Endothelial cell of umbilical vein (primary cell): Measurements from ENCODE around the gene ARPC1A. TPM values are rescaled to one million over a fixed set of nuclear protein-coding genes. Genes with fewer than 3 reads are reported as not detected.

Experiments used
- BruUV-seq: library from RNA; stranded (reverse); fragments of 400-500 nt; replicated peaks from 2 replicates; lab custom pipeline; 2021; lab: Mats Ljungman, UMichigan
- CTCF ChIA-PET: fragments of 300-600, 350-600 bp; sonication (Branson Sonifier 250); formaldehyde crosslinking; loops from one replicate; lab custom pipeline; 2021; ENCODE audit warnings: antibody characterized with exemption, inconsistent platforms; lab: Charles Lee
- POLR2A ChIA-PET: fragments of 300-600, 350-600 bp; sonication (Branson Sonifier 250); formaldehyde crosslinking; loops from one replicate; lab custom pipeline; 2021; ENCODE audit warnings: antibody characterized with exemption, inconsistent platforms; lab: Charles Lee
- DNase-seq: peaks from one replicate; pipeline ENCODE4 v3.0.0-alpha.2; 2011; ENCODE audit warnings: low read depth, low spot score
- FAIRE-seq: peaks from 2 replicates; lab custom pipeline; 2011; peaks lifted over from hg19 to GRCh38; lab: Jason Lieb, UNC
- H2AFZ ChIP-seq: 2 replicates; pipeline ENCODE4 v1.6.0; 2012; ENCODE audit warnings: low read depth, low read length, control low read depth, inconsistent platforms
- H3K27ac ChIP-seq: 2 replicates; pipeline ENCODE4 v1.5.1; 2011; ENCODE audit warnings: low read depth, mild to moderate bottlenecking, control low read depth, low read length, moderate library complexity; ENCODE audit not compliant: insufficient read depth
- H3K27me3 ChIP-seq, 2 experiments: 2 replicates each; pipeline versions ENCODE4 v1.6.0 to v1.6.1; 2011; ENCODE audit warnings: low read length in 2 of 2, mixed read lengths in 1 of 2; ENCODE audit not compliant: control insufficient read depth in 2 of 2, insufficient read depth in 2 of 2
- H3K36me3 ChIP-seq, 2 experiments: 2 replicates in 1 of 2; 3 replicates in 1 of 2; pipeline ENCODE4 v1.5.1; 2011; ENCODE audit warnings: low read length in 2 of 2, mild to moderate bottlenecking in 1 of 2, moderate library complexity in 1 of 2; ENCODE audit not compliant: control insufficient read depth in 2 of 2, insufficient read depth in 2 of 2; ENCODE audit errors: extremely low read depth in 1 of 2
- H3K4me1 ChIP-seq: 3 replicates; pipeline ENCODE4 v1.5.1; 2011; ENCODE audit warnings: mild to moderate bottlenecking, low read length; ENCODE audit not compliant: control insufficient read depth, insufficient read depth; ENCODE audit errors: extremely low read depth
- H3K4me2 ChIP-seq: 2 replicates; pipeline ENCODE4 v1.6.1; 2011; ENCODE audit warnings: low read length, control low read depth, mixed read lengths; ENCODE audit not compliant: insufficient read depth
- H3K4me3 ChIP-seq, 3 experiments: fragments of 200-600 bp in 1 of 3; sonication (generic), shearing (Covaris generic) in 1 of 3; replicated peaks in 1 of 3; 2 replicates each; pipeline ENCODE4 v1.5.1; 2011 to 2016; ENCODE audit warnings: control low read depth in 3 of 3, low read length in 3 of 3, mild to moderate bottlenecking in 2 of 3, inconsistent platforms in 1 of 3, low read depth in 1 of 3, moderate library complexity in 1 of 3; ENCODE audit not compliant: insufficient read depth in 1 of 3
- H3K79me2 ChIP-seq: 2 replicates; pipeline ENCODE4 v1.6.0; 2012; ENCODE audit warnings: low read length, inconsistent platforms; ENCODE audit not compliant: control insufficient read depth, insufficient read depth
- H3K9ac ChIP-seq: replicated peaks from 2 replicates; pipeline ENCODE3; 2011; ENCODE audit warnings: low read length, control low read depth; ENCODE audit not compliant: insufficient read depth; ENCODE audit errors: extremely low read depth
- H3K9me1 ChIP-seq: replicated peaks from 3 replicates; pipeline ENCODE4 v1.6.0; 2011; ENCODE audit warnings: mild to moderate bottlenecking, low read length; ENCODE audit not compliant: control insufficient read depth, insufficient read depth; ENCODE audit errors: extremely low read depth
- H3K9me3 ChIP-seq: replicated peaks from 2 replicates; pipeline ENCODE4 v1.5.1; 2012; ENCODE audit warnings: low read length, inconsistent platforms; ENCODE audit not compliant: control insufficient read depth, insufficient read depth
- H4K20me1 ChIP-seq: replicated peaks from 2 replicates; pipeline ENCODE3; 2011; ENCODE audit warnings: mild to moderate bottlenecking, low read length; ENCODE audit not compliant: control insufficient read depth, insufficient read depth; ENCODE audit errors: extremely low read depth
- EZH2 ChIP-seq: IDR thresholded peaks from 2 replicates; pipeline ENCODE4 v1.6.1; 2012; ENCODE audit warnings: borderline replicate concordance, low read depth, mild to moderate bottlenecking, moderate library complexity, low read length, inconsistent platforms; ENCODE audit not compliant: severe bottlenecking
- FOS ChIP-seq: IDR thresholded peaks from 2 replicates; pipeline ENCODE4 v1.6.1; 2011; ENCODE audit warnings: mild to moderate bottlenecking, low read length, moderate library complexity, borderline replicate concordance; ENCODE audit not compliant: insufficient read depth
- GATA2 ChIP-seq: IDR thresholded peaks from 2 replicates; pipeline ENCODE4 v1.7.0; 2011; ENCODE audit warnings: low read depth, mild to moderate bottlenecking, moderate library complexity, mixed read lengths, low read length; ENCODE audit not compliant: insufficient read length, insufficient read depth
- JUN ChIP-seq: IDR thresholded peaks from 2 replicates; pipeline ENCODE4 v1.6.1; 2011; ENCODE audit warnings: borderline replicate concordance, low read depth; ENCODE audit not compliant: insufficient read length, insufficient read depth
- MYC ChIP-seq: IDR thresholded peaks from one replicate; pipeline ENCODE4 v1.6.1; 2011; ENCODE audit warnings: mild to moderate bottlenecking, low read depth, low read length
- POLR2A ChIP-seq: IDR thresholded peaks from 2 replicates; pipeline ENCODE4 v1.6.1; 2012; ENCODE audit warnings: low read depth, mild to moderate bottlenecking, control low read depth, low read length
- POLR2AphosphoS5 ChIP-seq: IDR thresholded peaks from 2 replicates; pipeline ENCODE4 v1.6.1; 2012; ENCODE audit warnings: low read depth, mild to moderate bottlenecking, control low read depth, low read length, moderate library complexity; ENCODE audit not compliant: insufficient read depth
- dilution Hi-C: fragments of 300-500 bp; cut with MboI; formaldehyde crosslinking; loops from one replicate; pipeline ENCODE4 v1.15.0; 2019; ENCODE audit warnings: low sequenced_read_pairs; ENCODE audit not compliant: extremely low pct_ligation_motif_present
- intact Hi-C: fragments of 100-400 bp; cut with micrococcal nuclease; formaldehyde crosslinking; loops from one replicate; pipeline ENCODE4 v1.10.0; 2022
- polyA plus RNA-seq, 4 experiments: library from polyadenylated mRNA; depleted of rRNA in 3 of 4; stranded (reverse) in 3 of 4; unstranded in 1 of 4; fragments of >200 nt; gene quantifications; 2 replicates each; pipeline versions ENCODE4 v1.2.1 to v1.2.3, GENCODE V29; 2011 to 2012; ENCODE audit warnings: missing spikeins in 1 of 4
- total RNA-seq: library from RNA; stranded (reverse); gene quantifications from 2 replicates; pipeline ENCODE4 v1.2.3, GENCODE V29; 2021
- TF ChIP-seq, protein P1 (sequence below), 2 donors: IDR thresholded peaks; 1 replicate in 1 of 2; 2 replicates in 1 of 2; pipeline ENCODE4 v1.5.1; 2011; ENCODE audit warnings: low read length in 2 of 2, mild to moderate bottlenecking in 2 of 2, moderate library complexity in 2 of 2, control low read depth in 1 of 2, inconsistent platforms in 1 of 2, low read depth in 1 of 2; ENCODE audit not compliant: insufficient read depth in 1 of 2; ENCODE audit errors: extremely low read depth in 1 of 2
- TF ChIP-seq, protein P2 (sequence below): IDR thresholded peaks from 2 replicates; pipeline ENCODE4 v1.6.1; 2011; ENCODE audit not compliant: insufficient read depth, insufficient read length

ARPC1A gene
- total and polyA plus RNA-seq, 2 donors (not counting 3 experiments of a cell fraction or from before 2014, with no cell fraction given), result 200 to 243 TPM

DNA sequence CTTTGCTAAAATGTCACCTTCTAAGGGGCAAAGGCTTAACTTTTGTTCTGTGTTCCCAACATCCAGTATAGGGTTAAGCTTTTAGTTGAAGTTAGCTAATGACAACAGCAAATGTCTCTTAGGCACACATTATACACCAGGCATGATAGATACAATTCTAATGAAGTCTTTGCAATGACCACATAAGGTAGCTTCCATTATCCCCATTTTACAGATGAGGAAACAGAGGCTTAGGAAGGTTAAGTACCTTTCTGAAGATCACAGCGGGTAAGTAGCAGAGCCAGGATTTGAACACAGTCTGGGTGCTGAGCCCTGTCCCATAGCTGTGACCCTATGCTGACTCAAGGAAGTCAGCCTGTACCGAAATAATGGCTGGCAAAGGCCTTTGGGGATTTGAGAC is 84.9 kb downstream of the ARPC1A start:
- no peak for FAIRE-seq
- Histone ChIP-seq H3K9me3 (no peaks in the 10 kb centered on the region), H3K9me1 (no peaks in the 10 kb centered on the region), H3K4me3 (no peak overlapping the region), H3K36me3 (peaks cover 9 to 10% of the 10 kb centered on the region in 2 experiments), H3K27me3 (no peaks in the 10 kb centered on the region), H3K4me2 (no peak overlapping the region), H3K4me1 (peaks cover 21% of the 10 kb centered on the region), H3K9ac (no peak overlapping the region), H3K27ac (no peak overlapping the region), H3K79me2 (peaks cover 50% of the 10 kb centered on the region), H4K20me1 (peaks cover 3% of the 10 kb centered on the region), H2AFZ (no peak overlapping the region)
- ChIA-PET POLR2A (no interaction called here), CTCF (no interaction called here)
- BruUV-seq, result no TSS peak
- intact Hi-C loops, result no loop called here
- dilution Hi-C loops, result no loop called here
- no peak for DNase-seq
- TF ChIP-seq POLR2AphosphoS5 (no peak), JUN (no peak), GATA2 (no peak), MYC (no peak), FOS (no peak), EZH2 (no peak), POLR2A (no peak)
- TF ChIP-seq, protein P1, sequence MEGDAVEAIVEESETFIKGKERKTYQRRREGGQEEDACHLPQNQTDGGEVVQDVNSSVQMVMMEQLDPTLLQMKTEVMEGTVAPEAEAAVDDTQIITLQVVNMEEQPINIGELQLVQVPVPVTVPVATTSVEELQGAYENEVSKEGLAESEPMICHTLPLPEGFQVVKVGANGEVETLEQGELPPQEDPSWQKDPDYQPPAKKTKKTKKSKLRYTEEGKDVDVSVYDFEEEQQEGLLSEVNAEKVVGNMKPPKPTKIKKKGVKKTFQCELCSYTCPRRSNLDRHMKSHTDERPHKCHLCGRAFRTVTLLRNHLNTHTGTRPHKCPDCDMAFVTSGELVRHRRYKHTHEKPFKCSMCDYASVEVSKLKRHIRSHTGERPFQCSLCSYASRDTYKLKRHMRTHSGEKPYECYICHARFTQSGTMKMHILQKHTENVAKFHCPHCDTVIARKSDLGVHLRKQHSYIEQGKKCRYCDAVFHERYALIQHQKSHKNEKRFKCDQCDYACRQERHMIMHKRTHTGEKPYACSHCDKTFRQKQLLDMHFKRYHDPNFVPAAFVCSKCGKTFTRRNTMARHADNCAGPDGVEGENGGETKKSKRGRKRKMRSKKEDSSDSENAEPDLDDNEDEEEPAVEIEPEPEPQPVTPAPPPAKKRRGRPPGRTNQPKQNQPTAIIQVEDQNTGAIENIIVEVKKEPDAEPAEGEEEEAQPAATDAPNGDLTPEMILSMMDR (IDR thresholded peaks at IDR 0.05; ENCODE audit: extremely low read depth in 1 of 2, insufficient read depth in 1 of 2, low read depth in 1 of 2, low read length in 2 of 2), result no peak
- TF ChIP-seq, protein P2, sequence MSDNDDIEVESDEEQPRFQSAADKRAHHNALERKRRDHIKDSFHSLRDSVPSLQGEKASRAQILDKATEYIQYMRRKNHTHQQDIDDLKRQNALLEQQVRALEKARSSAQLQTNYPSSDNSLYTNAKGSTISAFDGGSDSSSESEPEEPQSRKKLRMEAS, result no peak
